ENCODE data around the gene RAB31. TPM values are rescaled to one million over a fixed set of nuclear protein-coding genes. Genes with fewer than 3 reads are reported as not detected.
A peak's percentile ranks its signal among the peaks of the same experiment; 100 is the strongest.

The RAB31 gene
- total and polyA plus RNA-seq, 2 experiments from 2014 or later: 8.7 to 27.7 TPM

- Histone ChIP-seq H3K9me3 (ENCODE audit: low read depth) (no peaks in the 10 kb centered on the region), H3K4me3 (no peak overlapping the region), H3K27me3 (no peaks in the 10 kb centered on the region), H3K4me1 (ENCODE audit: low read depth) (no peaks in the 10 kb centered on the region), H3K27ac (no peak overlapping the region), H3K36me3 (no peaks in the 10 kb centered on the region)
- no peak for TF ChIP-seq CTCF (IDR thresholded peaks at IDR 0.05; ENCODE audit: low read depth, low read length)
- no peak for DNase-seq (ENCODE audit: low read depth in 1 of 2, low spot score in 1 of 2)
These were observed 110.3 kb downstream of the RAB31 start for GRCh38 chr18:9818423-9818734.

DNA sequence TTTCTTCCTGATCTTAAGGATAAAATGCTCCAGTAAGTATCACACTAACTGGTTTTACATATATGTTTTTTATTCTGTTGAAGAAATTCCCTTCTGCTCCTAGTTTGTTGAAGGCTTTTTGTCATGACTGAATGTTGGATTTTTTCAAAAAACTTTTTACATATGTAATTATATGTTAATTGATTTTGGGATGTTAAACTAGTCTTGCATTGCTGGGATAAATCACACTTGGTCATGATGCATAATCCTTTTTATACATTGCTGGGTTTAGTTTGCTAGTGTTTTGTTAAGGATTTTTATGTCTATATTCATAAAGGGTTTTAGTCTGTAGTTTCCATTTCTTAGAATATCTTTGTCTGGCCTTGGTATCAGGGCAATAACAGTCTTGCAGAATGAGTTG, 112.0 kb downstream of the RAB31 start:
- Histone ChIP-seq H3K9me3 (ENCODE audit: low read depth) (no peaks in the 10 kb centered on the region), H3K4me3 (no peak overlapping the region)
- TF ChIP-seq CTCF (IDR thresholded peaks at IDR 0.05; ENCODE audit: low read depth, low read length): no peak

GRCh38 chr18:9820719-9821118, 112.6 kb downstream of the RAB31 start:
- Histone ChIP-seq H3K36me3 (no peaks in the 10 kb centered on the region), H3K27me3 (no peaks in the 10 kb centered on the region), H3K4me1 (ENCODE audit: low read depth) (peaks cover 3% of the 10 kb centered on the region), H3K4me3 (no peak overlapping the region), H3K27ac (no peak overlapping the region), H3K9me3 (ENCODE audit: low read depth) (no peaks in the 10 kb centered on the region)
- DNase-seq (ENCODE audit: low read depth in 1 of 2, low spot score in 1 of 2): no peak
- no peak for TF ChIP-seq CTCF (IDR thresholded peaks at IDR 0.05; ENCODE audit: low read depth, low read length)

More for the DNA sequence above, 112.0 kb downstream of the RAB31 start:
- Histone ChIP-seq H3K36me3 (no peaks in the 10 kb centered on the region), H3K27me3 (no peaks in the 10 kb centered on the region), H3K27ac (no peak overlapping the region), H3K4me1 (ENCODE audit: low read depth) (peaks cover 3% of the 10 kb centered on the region)
- DNase-seq (ENCODE audit: low read depth in 1 of 2, low spot score in 1 of 2): no peak

- no peak for TF ChIP-seq CTCF (IDR thresholded peaks at IDR 0.05; ENCODE audit: low read depth, low read length)
- no peaks in the 10 kb centered on the region for H3K9me3 ChIP-seq (ENCODE audit: low read depth)
- no peaks in the 10 kb centered on the region for H3K27me3 ChIP-seq
- H3K27ac ChIP-seq: no peak overlapping the region
- H3K36me3 ChIP-seq: no peaks in the 10 kb centered on the region
- no peak for DNase-seq (ENCODE audit: low read depth in 1 of 2, low spot score in 1 of 2)
- H3K4me1 ChIP-seq (ENCODE audit: low read depth): peaks cover 3% of the 10 kb centered on the region
- H3K4me3 ChIP-seq: no peak overlapping the region
These were observed 114.6 kb downstream of the RAB31 start for GRCh38 chr18:9822587-9823185.

GRCh38 chr18:9823805-9824473, 115.8 kb downstream of the RAB31 start:
- H3K36me3 ChIP-seq: no peaks in the 10 kb centered on the region
- peak in 1 of 2 donors; percentile 62 for DNase-seq (ENCODE audit: low read depth in 1 of 2, low spot score in 1 of 2)
- no peak overlapping the region for H3K4me3 ChIP-seq
- no peaks in the 10 kb centered on the region for H3K27me3 ChIP-seq
- TF ChIP-seq CTCF (IDR thresholded peaks at IDR 0.05; ENCODE audit: low read depth, low read length): no peak
- H3K9me3 ChIP-seq (ENCODE audit: low read depth): no peaks in the 10 kb centered on the region
- no peak overlapping the region for H3K27ac ChIP-seq
- H3K4me1 ChIP-seq (ENCODE audit: low read depth): peaks cover 3% of the 10 kb centered on the region
